Panc1 (cell line): Measurements from ENCODE around the gene SEC61G.

ENCODE experiments used
- POLR2AphosphoS5 ChIP-seq: IDR thresholded peaks from 2 replicates; pipeline ENCODE4 v1.6.1; 2012; ENCODE audit warnings: mild to moderate bottlenecking, low read depth, low read length, moderate library complexity
- SIN3A ChIP-seq: IDR thresholded peaks from 2 replicates; pipeline ENCODE4 v1.6.1; 2012; ENCODE audit warnings: low read depth, mild to moderate bottlenecking, low read length, moderate library complexity, borderline replicate concordance; ENCODE audit not compliant: insufficient read depth
- TCF7L2 ChIP-seq: IDR thresholded peaks from 2 replicates; pipeline ENCODE4 v1.6.1; 2011; ENCODE audit warnings: mild to moderate bottlenecking, low read depth, low read length, inconsistent platforms
- TF ChIP-seq, protein P1 (sequence below): fragments of 450-650 bp; IDR thresholded peaks from 2 replicates; pipeline ENCODE4 v1.5.1; 2017; ENCODE audit warnings: mild to moderate bottlenecking
- TF ChIP-seq, protein P2 (sequence below), 2 experiments: IDR thresholded peaks; 2 replicates each; pipeline ENCODE4 v1.6.1; 2011 to 2012; ENCODE audit warnings: low read depth in 2 of 2, control low read depth in 1 of 2, low read length in 1 of 2, mild to moderate bottlenecking in 1 of 2, moderate library complexity in 1 of 2; ENCODE audit not compliant: insufficient read depth in 1 of 2

DNA sequence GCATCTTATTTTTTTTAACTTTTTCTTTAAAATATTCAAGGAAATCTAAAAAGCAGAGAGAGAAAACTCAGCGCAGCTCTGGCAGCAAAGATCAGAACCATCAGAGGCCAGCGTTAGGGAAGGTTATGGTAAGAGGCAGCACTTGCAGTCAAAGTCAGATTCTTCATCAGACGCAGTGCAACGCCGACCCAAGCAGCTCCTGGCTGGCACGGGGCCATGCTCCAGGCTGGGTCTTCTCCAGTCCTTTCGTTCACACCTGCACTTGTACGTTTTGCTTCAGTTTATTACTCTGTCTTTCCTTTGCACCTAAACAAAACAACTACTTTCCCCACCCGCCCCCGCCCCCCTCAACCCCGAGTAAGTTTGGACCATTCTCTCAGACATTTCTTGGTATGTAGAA is 43.1 kb upstream of the SEC61G start:
- TF ChIP-seq, protein P1, sequence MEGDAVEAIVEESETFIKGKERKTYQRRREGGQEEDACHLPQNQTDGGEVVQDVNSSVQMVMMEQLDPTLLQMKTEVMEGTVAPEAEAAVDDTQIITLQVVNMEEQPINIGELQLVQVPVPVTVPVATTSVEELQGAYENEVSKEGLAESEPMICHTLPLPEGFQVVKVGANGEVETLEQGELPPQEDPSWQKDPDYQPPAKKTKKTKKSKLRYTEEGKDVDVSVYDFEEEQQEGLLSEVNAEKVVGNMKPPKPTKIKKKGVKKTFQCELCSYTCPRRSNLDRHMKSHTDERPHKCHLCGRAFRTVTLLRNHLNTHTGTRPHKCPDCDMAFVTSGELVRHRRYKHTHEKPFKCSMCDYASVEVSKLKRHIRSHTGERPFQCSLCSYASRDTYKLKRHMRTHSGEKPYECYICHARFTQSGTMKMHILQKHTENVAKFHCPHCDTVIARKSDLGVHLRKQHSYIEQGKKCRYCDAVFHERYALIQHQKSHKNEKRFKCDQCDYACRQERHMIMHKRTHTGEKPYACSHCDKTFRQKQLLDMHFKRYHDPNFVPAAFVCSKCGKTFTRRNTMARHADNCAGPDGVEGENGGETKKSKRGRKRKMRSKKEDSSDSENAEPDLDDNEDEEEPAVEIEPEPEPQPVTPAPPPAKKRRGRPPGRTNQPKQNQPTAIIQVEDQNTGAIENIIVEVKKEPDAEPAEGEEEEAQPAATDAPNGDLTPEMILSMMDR = no peak
- TF ChIP-seq, protein P2, sequence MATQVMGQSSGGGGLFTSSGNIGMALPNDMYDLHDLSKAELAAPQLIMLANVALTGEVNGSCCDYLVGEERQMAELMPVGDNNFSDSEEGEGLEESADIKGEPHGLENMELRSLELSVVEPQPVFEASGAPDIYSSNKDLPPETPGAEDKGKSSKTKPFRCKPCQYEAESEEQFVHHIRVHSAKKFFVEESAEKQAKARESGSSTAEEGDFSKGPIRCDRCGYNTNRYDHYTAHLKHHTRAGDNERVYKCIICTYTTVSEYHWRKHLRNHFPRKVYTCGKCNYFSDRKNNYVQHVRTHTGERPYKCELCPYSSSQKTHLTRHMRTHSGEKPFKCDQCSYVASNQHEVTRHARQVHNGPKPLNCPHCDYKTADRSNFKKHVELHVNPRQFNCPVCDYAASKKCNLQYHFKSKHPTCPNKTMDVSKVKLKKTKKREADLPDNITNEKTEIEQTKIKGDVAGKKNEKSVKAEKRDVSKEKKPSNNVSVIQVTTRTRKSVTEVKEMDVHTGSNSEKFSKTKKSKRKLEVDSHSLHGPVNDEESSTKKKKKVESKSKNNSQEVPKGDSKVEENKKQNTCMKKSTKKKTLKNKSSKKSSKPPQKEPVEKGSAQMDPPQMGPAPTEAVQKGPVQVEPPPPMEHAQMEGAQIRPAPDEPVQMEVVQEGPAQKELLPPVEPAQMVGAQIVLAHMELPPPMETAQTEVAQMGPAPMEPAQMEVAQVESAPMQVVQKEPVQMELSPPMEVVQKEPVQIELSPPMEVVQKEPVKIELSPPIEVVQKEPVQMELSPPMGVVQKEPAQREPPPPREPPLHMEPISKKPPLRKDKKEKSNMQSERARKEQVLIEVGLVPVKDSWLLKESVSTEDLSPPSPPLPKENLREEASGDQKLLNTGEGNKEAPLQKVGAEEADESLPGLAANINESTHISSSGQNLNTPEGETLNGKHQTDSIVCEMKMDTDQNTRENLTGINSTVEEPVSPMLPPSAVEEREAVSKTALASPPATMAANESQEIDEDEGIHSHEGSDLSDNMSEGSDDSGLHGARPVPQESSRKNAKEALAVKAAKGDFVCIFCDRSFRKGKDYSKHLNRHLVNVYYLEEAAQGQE (IDR thresholded peaks at IDR 0.05; ENCODE audit: insufficient read depth in 1 of 2, low read depth in 2 of 2, low read length in 1 of 2) = no peak
- TF ChIP-seq POLR2AphosphoS5 = no peak
- no peak for TF ChIP-seq SIN3A
- TF ChIP-seq TCF7L2 = no peak
